ENCODE results near the gene BIRC2.
"Not testable (repeated sequence)": the region's sequence is repeated elsewhere in the genome, so short reads cannot be mapped to it uniquely, and the experiment has no call there.

BIRC2 gene

DNA sequence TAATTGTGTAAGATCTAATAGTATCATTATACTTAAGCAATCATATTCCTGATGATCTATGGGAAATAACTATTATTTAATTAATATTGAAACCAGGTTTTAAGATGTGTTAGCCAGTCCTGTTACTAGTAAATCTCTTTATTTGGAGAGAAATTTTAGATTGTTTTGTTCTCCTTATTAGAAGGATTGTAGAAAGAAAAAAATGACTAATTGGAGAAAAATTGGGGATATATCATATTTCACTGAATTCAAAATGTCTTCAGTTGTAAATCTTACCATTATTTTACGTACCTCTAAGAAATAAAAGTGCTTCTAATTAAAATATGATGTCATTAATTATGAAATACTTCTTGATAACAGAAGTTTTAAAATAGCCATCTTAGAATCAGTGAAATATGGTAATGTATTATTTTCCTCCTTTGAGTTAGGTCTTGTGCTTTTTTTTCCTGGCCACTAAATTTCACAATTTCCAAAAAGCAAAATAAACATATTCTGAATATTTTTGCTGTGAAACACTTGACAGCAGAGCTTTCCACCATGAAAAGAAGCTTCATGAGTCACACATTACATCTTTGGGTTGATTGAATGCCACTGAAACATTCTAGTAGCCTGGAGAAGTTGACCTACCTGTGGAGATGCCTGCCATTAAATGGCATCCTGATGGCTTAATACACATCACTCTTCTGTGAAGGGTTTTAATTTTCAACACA, 23.3 kb upstream of the BIRC2 start:
- no peak for DNase-seq (ENCODE audit: low read depth)

DNA sequence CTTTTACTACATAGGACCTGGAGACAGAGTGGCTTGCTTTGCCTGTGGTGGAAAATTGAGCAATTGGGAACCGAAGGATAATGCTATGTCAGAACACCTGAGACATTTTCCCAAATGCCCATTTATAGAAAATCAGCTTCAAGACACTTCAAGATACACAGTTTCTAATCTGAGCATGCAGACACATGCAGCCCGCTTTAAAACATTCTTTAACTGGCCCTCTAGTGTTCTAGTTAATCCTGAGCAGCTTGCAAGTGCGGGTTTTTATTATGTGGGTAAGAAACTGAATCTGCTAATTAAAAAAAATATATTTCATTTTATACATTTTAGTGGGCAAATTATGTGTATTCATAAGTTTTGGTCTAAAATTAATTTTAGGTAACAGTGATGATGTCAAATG, 21.9 kb upstream of the BIRC2 start:
- no peak for DNase-seq (ENCODE audit: low read depth)

DNA sequence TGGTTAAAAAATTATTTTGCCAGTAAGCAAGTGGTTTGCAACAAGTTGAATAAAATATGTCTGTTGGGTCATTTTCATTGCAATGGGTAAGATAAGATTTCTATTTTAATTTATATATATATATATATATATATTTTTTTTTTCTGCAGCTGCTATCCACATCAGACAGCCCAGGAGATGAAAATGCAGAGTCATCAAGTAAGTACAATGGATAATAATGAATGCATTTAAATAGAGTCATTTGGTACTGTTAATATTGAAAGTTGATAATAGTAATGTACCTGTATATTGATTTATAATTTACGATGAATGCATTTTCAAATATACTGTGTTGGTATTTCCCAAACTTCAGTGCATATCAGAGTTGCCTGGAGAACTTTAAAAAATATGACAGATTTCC, 18.3 kb upstream of the BIRC2 start:
- no peak for DNase-seq (ENCODE audit: low read depth)

DNA sequence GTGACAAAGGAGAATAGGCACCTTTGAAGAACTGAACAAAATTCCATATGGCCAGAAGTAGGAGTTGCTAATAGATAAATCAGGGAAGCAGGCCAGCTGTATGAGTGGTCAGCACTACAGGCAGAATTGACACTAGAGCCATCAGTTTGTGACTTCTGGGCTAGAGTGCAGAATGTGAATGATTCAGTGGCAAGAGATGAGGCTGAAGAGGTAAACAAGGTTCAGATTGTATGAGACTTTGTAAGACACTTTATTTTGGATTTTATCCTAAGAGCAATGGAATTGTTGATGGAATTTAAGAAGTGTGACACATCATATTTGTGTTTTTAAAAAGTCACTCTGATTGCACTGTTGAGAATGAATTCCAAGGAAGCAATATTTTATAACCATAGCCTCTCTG, 16.8 kb upstream of the BIRC2 start:
- no peak for DNase-seq (ENCODE audit: low read depth)

DNA sequence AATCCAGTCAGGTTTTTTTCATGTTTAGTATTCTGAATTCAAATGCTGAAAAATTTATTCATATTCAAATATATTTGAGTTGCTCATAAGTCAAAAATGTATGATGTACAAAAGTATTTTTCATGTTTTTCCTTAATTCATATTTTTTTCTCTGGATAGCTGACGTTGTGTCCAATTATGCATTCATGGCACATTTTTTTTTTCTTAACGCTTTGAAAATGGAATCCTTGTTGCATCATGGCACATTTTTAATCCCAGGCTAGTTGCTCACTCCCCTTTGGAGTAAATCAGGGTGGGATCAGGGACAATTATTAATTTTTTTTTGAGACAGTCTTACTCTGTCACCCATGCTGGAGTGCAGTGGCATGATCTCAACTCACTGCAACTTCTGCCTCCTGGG, 15.7 kb upstream of the BIRC2 start:
- DNase-seq (ENCODE audit: low read depth) = no peak

DNA sequence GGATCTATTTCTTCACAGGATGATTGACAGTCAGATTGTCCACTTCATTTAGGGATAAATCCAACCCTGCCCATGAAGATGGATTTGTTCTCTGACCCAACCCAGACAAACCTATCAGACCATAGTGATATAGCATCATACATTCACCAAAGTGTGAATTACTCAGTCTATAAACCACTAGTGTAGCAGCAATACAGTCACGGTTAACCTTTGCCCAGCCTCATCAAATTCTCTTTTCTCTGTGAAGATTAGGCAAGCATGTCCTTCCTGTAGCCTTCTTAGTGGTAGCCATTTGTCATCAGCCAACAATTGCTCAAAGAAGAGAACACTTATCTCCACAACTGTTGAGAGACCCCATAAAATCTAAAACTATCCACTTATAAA, 14.4 kb upstream of the BIRC2 start:
- DNase-seq (ENCODE audit: low read depth) = no peak

DNA sequence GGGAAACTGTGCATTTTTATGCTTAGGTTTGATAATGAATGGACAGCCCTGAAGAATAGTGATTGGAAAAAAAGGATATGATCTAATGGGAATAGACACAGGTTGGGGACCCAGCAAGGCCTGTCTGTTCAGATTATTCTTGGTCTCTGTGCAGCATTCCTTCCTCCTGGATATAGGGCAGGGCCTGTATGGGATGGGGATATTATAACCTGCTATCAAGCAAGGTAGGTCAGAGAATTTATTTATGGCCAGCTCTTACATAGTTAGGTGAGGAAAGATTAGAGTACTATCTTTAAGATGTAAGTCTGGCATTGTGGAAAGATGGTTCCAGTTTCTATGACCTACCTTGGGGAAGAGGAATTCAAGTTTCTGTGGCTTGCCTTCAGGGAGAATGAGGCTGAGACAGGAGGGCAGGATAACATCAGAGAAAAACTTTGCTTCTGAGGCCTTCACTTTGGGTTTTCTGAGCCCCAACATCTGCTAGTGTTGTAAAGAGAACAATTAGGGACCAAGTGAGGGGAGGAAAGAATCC, 8.5 kb upstream of the BIRC2 start:
- no peak for DNase-seq (ENCODE audit: low read depth)

DNA sequence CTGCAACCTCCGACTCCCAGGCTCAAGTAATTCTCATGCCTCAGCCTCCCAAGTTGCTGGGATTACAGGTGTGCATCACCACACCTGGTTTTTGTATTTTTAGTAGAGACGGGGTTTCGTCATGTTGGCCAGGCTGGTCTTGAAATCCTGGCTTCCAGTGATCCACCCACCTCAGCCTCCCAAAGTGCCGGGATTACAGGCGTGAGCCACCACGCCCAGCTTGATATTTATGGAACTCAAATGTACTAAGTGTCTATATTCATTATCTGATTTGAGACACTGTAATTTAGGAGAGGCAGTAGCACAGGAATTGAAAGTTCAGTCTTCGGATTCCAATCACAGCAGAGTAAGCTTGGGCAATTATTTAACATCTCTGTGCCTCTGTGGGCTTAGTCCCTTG, 5.7 kb upstream of the BIRC2 start:
- not testable (repeated sequence) for DNase-seq (ENCODE audit: low read depth)

DNA sequence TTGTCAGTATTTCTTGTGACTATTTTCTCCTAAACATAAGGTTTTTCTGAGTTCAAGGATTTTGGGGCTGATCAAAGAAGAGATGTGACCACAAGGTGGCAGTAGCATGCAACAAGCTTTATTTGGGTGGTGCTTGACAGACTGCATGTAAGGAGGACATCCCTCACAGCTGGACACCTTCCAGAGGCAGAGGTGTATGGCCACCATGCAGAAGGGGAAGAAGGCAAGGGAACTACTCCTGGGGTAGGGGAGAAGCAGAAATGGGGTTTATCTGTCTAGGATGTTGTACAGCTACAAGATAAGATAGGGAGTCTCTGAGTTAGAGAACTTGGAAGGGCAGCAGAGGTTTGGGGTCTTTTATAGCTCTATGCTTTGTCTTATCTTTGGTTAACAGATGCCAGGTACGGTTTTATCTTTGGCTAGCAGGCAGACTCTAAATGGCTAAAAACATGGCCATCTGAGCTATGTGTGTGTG, 5.1 kb upstream of the BIRC2 start:
- DNase-seq (ENCODE audit: low read depth) = peak; percentile 58

DNA sequence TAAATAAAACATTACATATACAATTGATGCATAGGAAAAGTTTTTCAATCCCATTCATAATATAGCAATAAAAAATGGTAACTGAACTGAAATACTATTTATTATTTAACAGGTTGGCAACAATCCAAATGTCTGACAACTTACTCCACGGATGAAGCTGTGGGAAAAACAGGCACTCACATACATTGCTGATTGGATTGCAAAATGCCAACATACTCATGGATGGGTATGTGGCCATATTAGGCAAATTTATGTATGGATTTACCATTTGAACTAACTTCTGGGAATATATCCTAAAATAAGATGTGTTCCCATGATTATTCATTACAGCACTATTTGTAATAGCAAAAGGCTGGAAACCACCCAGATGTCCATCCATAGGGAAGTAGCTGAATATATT, 3.2 kb upstream of the BIRC2 start:
- no peak for DNase-seq (ENCODE audit: low read depth)

DNA sequence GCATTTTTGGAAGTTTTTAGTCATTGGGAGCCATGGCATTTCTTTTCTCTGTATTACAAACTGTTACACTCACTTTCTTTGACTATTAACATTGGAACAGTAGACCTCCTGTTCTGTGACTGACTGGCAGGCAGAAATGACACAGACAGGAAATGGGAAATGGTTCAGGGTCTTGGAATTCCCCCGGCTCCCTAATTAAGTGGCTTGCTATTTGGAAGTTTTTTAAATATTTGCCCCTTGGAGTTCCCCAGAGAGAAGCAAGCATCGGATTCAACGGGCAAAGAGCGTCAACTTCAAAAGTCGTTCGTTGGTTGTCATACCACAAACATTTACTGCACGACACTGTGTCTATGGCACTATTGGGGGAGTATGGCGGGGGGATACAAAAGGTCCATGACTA, 1.1 kb upstream of the BIRC2 start:
- DNase-seq (ENCODE audit: low read depth) = no peak

DNA sequence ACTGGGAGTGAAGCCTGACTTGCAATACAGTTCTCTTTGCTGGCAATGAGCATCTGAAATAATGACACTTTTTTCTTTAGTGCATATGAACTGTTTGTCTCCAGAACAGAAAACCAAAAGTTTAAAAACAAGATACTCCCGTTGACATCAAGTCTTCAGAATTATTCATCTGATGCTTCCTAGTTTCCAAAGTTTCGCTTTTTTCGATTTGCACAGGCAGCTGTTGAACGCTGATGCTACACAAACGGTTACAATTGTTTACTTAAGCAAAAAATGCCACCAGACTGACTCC, 612 bp upstream of the BIRC2 start:
- DNase-seq (ENCODE audit: low read depth) = no peak

DNA sequence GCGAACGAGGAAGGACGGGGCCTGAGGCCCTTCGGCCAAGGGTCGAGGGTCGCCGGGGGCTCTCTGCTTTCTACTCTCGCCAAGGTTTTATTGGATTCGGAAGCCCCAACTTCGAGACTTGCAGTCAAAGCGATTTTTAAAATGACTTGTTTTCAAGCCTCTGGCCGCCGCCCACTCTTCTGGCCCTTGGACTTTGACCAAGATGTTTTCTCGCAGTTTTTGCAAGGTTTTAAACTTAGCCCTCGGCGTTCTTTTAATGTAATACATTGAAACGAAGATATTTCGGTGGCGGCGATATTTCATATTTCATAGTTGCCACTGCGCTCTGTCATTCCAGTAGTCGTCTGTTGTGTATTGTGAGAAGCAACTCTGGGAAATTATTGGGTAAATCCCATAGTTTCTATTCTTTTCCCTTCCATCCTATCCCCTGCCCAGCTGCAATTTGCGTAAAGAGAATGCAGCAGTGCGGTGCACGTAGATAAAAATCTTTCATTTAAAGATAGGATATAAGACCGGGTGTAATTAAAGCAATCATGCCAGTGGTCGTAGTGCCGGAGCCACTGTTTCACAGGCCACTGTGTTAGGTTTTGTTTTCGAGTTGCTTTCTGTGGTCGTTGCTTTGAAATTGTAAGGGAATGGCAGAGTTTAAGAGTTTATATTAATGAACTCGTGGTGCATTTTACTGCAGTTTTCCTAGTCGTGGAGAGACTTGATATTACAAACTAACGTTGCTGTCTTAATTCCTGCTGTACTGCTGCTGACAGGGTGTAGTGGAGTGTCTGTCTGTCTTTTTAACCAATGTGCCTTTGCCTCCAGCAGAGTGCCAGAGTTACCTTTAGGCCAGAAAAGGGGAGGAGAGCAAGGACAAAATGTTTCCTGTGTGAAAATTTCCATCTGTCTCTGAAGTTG, 702 bp downstream of the BIRC2 start:
- DNase-seq (ENCODE audit: low read depth) = no peak

DNA sequence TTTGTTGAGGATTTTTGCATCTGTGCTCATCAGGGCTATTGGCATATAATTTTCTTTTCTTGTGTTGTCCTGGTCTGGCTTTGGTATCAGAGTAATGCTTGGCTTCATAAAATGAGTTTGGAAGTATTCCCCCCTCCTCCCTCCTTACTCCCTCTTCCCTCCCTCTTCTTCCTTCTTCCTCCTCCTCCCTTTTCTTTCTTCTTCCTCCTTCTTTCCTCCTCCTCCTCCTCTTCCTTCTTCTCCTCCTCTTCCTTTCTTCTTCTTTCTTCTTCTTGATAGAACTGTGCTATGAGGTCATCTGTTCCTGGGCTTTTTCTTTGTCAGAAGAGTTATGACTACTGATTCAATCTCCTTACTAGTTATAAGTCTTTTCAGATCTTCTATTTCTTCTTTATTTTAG, 10.1 kb downstream of the BIRC2 start:
- no peak for DNase-seq (ENCODE audit: low read depth)

DNA sequence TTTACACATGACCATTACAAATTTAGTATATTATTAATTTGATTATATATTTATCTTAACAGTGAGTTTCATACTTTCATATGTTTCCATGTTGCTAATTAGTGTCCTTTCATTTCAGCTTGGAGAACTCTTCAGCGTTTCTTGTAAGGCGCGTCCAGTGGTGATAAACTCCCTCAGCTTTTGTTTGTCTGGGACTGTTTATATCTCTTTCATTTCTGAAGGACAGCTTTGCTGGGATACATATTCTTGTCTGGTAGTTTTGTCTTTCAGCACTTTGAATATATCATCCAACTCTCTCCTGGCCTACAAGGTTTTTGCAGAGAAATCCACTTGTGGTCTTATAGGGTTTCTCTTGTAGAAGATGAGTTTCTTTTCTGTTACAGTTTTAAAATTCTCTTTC, 12.4 kb downstream of the BIRC2 start:
- DNase-seq (ENCODE audit: low read depth) = no peak

DNA sequence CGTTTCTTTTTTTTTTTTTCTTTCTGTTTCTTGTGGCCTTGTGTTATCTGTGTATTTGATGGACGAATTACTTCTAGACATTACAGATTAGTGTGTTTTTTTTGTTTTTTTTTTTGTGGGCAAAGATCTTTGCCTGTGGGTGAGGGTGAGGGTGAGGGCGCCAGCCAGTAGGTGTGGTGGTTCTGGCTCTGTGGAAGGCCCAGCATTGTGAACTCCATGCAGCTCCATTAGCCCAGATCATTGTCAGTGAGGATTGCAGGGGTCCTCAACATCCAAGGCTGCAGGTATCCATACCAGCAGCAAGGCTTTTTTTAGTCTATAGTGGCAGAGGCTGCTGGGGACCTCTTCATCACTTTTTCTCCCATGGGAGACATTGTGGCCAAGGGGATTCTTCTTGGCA, 13.7 kb downstream of the BIRC2 start:
- DNase-seq (ENCODE audit: low read depth) = no peak

DNA sequence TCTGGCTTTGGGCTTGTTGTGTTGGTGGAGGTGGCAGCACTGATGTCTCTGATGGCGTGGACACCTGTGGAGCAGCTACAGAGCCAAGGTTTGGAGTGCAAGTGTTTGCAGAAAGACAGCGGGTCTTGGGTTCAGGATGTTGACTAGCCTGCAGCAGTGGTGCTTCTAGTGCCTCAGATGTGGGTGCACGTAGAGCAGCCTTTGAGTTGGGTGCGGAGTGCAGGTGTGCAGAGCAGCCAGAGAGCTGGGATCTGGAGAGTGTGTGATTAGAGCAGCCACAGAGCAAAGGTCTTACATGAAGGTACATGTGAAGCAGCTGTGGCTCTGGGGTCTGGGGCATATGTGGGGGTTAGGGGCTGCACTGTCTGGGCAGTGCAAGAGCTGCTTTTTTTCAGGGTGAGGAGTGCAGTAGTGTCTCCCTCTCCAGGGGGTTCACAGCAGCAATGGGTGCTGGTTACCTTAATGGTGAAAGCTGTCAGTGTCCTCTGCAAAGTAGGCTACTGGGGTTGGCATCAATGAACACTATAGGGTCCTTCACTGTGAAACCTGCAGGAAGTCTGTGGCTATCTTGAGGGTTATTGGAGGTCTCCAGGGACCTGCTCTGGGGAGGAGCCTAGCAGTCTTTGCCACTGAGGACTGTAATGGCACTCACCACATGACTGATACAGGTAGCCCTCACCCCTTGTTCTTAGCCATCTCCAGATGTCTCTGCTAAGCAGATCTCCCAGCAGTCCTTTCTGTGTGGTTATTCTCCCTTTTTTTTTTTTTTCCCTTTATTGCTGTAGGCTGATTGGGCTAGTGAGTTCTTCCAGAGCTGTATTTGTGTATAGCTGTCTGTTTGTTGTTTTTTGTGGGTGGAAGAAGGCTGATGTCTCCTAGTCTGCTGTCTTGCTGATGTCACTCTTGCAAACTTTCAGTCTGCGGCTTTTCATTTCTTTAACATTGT, 14.3 kb downstream of the BIRC2 start:
- DNase-seq (ENCODE audit: low read depth) = no peak

DNA sequence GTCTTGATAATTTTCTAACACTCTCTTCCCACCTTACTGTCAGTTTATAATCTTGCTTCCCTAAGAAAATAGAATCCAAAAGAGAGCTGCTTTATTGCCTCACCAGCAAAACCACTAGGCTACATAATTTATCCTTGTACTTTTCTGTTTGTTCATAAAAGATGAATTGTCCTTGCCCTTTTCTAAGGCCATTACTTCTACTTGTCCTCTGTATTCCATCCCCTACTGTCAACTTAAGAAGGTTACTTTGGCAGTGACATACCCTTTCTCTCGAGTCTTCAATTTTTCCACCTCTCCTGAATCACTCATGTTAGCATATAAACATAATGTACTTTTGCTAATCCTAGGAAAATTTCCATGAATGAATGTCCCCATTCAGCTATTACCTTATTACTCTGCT, 18.0 kb downstream of the BIRC2 start:
- no peak for DNase-seq (ENCODE audit: low read depth)

DNA sequence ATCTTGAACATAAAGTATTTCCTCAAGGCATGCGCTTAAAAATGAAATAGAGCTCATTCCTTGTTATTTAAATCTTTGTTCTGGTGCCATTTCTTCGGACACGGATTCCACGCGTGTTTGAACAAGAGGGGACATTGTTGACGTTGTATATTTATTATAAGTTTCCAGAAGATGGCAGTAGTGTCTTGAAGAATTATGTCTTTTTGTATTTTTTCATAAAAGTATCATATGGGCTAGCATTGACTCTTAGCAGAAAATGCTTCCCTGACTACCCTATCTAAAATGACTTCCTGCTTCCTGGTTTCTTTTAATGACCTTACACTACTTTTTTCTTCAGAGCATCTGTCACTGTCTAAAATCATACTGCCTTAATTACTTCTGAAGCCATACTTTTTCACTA, 20.4 kb downstream of the BIRC2 start:
- no peak for DNase-seq (ENCODE audit: low read depth)

DNA sequence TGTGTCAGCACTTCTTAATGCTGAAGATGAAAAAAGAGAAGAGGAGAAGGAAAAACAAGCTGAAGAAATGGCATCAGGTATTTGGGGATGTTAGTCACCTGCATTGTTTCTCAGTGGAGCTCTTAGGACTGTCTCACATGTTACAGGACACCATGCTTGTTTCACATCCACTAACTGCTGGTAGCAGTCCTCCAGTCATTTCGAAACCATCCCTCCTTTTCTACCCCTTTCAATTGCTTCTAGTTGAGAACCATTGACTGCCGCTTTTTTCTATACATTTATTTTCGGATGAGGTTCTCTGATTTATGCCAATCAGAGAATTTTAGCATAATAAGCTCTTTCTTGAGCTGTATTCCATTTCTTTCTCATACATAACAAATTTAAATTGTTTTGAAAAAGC, 21.5 kb downstream of the BIRC2 start:
- DNase-seq (ENCODE audit: low read depth) = no peak

DNA sequence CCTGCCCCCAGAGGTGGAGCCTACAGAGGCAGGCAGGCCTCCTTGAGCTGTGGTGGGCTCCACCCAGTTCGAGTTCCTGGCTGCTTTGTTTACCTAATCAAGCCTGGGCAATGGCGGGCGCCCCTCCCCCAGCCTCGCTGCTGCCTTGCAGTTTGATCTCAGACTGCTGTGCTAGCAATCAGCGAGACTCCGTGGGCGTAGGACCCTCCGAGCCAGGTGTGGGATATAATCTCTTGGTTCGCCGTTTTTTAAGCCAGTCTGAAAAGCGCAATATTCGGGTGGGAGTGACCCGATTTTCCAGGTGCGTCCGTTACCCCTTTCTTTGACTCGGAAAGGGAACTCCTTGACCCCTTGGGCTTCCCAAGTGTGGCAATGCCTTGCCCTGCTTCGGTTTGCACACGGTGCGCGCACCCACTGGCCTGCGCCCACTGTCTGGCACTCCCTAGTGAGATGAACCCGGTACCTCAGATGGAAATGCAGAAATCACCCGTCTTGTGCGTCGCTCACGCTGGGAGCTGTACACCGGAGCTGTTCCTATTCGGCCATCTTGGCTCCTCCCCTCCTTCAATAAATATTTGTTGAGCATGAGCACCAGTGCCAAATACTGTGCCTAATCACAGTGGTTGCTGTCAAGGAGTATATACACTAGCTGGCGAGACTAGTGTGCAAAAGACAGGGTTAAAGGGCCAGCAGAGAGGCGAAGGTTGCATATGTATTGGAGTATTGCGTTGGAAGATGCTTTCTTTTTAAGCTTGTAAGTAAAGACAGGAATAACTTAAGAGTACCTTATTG, 27.8 kb downstream of the BIRC2 start:
- not testable (repeated sequence) for DNase-seq (ENCODE audit: low read depth)
